GM21390 (cell line): ENCODE results near the gene CCR4.
"Not testable (repeated sequence)": the region's sequence is repeated elsewhere in the genome, so short reads cannot be mapped to it uniquely, and the experiment has no call there.

ENCODE experiments used
- ATAC-seq: cut with Tn5 transposase; IDR thresholded peaks from one replicate; pipeline ENCODE4 v1.9.1; 2021; ENCODE audit not compliant: unreplicated experiment

The CCR4 gene

DNA sequence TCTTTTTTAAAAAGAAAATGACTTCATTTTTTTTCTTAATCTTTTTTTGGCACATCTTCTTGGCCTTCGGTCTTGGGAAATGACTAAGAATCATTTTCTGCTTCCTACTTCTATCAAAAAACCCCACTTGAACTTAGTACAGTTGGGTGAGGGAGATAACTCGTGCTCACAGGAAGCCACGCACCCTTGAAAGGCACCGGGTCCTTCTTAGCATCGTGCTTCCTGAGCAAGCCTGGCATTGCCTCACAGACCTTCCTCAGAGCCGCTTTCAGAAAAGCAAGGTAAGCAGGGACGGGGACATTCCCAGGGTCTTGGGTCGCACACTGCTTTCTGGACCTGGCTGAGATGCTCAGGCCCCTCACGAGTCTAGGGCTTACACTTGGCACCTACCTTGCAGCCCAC, at the start of gene CCR4:
Gene CCR4, plus strand, starts transcription at position 235 of the 402 bp plus-strand sequence. CDS start 1,779 bp downstream, outside the sequence.
- ATAC-seq = no peak

DNA sequence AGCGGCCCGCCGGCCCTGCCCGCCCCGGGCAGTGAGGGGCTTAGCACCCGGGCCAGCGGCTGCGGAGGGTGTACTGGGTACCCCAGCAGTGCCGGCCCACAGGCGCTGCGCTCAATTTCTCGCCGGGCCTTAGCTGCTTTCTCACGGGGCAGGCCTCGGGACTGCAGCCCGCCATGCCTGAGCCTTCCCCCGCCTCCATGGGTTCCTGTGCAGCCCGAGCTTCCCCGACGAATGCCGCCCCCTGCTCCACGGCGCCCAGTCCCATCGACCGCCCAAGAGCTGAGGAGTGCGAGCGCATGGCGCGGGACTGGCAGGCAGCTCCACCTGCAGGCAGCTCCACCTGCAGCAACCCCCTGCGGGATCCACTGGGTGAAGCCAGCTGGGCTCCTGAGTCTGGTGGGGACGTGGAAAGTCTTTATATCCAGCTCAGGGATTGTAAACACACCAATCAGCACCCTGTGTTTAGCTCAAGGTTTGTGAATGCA, 48.5 kb upstream of the CCR4 start:
- ATAC-seq = not testable (repeated sequence)

DNA sequence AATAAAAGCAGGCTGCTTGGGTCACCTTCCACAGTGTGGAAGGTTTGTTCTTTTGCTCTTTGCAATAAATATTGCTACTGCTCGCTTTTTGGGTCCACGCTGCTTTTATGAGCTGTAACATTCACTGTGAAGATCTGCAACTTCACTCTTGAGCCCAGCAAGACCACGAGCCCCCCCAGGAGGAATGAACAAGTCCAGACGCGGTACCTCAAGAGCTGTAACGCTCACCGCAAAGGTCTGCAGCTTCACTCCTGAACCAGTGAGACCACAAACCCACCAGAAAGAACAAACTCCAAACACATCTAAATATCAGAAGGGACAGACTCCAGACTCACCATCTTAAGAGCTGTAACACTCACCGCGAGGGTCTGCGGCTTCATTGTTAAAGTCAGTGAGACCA, 47.5 kb upstream of the CCR4 start:
- ATAC-seq = no peak

DNA sequence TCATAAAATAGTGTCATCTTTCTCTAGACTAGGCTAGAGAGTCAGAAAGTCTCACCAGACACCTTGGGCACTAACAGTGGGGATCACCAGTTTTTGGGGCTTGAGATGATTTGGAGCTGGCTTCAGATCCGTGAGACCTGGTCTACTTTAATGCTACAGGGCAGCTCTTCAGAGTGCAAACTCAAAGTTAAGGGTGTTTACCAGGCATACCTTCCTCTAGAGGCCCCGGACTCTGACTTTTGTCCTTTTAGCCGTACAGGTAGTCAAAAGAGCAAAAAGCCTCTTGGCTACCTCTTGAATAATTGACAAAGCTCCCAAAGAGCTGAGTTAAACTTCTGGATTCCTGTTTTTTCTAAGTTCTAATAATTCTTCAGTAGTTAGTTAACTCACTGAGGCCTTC, 41.4 kb upstream of the CCR4 start:
- no peak for ATAC-seq

DNA sequence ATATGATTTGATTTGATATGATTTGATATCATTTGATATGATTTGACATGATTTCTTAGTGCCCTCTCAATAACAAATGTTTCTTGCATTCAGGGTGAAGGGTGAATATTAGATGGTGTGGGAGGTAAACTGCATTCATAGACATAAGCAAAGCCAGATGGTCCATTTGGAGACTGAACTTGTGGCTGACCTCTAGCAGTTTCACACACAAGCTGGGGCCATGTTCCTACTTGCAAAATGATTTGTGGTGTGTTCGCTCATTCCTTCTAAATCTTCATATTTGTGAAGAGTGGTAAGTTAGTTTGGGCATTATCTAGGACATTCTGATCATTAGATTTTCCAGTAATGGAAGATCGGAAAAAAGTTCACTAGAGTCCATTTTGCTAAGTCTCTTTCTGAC, 40.5 kb upstream of the CCR4 start:
- ATAC-seq = no peak

DNA sequence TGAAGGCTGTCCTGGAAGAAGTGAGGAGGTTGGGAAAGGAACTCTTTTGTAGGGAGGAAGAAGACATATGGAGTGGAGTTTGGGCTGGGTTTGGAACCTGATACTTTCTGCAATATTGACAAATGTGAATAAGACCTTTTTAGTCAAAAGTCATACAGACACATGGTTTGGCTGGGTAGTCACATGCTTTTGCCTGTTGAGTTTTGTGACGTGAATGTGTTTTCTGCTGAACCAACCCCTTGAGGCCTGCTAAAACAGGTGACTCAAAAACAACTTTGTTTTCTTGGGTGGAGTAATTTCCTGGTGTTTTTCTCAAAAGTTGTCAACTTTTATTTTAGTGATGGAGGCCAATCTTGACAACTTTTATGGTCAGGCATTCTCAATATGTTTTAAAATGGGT, 39.4 kb upstream of the CCR4 start:
- no peak for ATAC-seq

DNA sequence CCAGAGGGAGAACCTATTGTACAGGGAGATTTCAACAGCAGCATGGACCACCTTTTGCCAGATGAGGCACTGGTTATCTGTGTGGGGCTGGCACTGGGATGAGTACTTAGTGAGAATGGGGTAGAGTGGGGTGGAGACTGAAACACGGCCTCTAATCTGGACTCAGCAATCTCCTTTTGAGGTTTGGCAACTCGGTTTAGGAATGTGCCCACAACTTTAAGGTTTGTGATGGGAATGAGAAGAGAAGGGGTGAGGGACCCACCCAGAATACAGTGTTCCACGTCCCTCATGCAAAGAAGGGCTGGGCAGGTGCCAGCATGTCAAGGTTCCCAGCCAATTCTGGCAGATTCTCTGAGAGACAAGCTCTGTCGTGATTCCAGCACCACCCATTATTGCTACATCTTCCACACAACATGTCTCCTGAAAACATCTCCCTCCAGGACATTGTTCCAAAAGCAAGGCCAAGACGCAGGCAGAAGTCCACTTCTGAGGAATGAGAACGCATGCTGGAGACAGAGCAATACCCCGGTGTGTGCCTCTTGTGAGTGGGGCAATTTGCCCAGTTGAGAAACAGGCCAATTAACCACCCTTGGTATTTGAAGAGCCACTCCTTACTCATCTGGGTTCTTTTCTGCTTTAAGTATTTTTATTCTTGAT, 37.5 kb upstream of the CCR4 start:
- ATAC-seq = no peak

DNA sequence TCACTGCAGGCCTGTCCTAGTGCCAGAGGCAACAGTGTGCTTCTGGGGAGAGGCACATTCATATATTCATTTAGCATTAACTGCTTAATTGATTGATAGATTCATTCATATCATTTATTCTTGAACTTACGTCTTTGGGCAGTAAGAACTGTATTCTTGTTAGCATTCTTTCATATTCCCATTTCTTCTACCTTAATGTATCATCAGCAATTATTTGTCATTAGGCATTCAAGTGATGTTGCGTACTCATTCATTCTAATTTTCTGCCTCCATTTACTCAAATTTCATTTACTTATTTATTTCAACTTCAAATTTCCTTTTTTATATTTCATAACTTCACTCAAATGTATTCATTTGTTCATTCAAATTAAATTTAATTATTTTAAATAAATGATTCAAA, 31.5 kb upstream of the CCR4 start:
- ATAC-seq = no peak

DNA sequence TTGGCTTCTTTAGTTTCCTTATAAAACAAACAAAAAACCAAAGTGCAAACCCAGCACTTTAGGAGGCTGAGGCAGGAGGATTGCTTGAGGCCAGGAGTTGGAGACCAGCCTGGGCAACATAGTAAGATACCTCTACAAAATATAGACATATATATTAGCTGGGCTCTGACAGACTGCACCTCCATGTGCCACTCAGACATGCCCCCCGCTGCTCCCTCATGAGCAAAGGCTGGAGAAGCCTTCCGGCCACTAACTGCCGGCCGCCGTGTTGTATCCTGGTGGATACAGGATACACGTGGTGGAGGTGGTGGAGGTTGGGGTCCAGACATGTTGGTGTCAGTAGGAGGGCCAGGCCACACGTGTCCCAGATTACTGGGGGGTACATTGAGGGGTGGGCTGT, 29.4 kb upstream of the CCR4 start:
- no peak for ATAC-seq

DNA sequence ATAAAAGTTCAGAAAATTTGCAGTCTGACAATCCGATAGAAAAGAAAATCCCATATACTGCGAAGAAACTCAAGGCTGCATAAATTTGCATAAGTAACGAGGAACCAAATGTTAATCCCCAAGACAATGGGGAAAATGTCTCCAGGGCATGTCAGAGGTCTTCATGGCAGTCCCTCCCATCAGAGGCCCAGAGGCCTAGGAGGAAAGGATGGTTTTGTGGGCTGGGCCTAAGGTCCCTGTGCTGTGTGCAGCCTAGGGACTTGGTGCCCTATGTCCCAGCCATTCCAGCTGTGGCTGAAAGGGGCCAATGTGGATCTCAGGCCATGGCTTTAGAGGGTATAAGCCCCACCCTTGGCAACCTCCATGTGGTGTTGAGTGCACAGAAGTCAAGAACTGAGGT, 21.3 kb upstream of the CCR4 start:
- ATAC-seq = no peak

DNA sequence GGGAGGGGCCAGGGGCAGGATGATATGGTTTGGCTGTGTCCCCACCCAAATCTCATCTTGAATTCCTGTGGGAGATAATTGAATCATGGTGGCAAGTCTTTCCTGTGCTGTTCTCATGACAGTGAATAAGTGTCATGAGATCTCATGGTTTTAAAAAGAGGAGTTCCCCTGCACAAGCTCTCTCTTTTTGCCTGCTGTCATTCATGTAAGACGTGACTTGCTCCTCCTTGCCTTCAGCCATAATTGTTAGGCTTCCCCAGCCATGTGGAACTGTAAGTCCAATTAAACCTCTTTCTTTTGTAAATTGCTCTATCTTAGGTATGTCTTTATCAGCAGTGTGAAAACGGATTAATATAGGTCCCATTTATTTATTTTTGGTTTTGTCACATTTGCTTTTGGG, 20.2 kb upstream of the CCR4 start:
- not testable (repeated sequence) for ATAC-seq

DNA sequence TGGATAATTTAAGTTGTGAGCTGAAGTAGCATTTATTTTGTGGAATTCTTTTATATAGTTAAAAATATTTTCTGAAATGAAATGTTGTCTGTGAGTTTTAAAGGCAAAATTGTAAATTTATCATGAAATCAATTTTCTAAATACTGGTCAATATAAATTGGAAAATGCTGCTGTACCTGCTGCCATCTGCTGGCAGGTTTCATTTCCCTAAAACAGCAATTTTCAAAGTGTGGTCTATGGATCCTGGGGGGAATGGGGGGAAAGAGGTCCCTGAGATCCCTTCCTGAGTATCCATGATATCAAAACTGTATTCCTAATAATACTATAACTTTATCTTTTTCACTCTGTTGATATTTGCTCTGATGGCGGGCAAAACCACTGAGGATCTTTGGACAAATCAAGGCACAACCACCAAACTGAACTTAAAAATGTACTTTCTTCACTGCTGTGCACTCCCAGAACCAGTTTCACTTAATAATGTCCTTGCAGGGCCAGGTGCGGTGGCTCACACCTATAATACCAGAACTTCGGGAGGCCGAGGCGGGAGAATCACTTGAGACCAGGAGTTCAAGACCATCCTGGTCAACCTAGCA, 17.2 kb upstream of the CCR4 start:
- no peak for ATAC-seq

DNA sequence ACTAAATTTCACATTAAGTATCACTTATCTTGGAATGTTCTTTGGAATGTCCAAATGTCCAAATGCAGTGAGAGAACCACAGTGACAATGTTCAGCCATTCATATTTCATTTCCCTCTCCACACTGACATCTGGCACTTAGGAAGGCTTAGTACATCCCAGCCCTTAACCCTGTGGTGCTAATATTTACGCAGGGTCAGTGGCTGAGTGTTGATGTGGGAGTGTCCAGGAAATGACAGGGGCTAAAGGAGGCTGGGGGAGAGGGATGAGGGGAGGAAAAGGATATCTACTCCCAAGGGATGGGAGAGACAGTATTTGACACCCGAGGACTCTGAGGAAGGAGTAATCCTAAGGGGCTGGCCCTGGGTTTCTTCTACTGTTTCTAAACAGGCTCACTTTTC, 14.1 kb upstream of the CCR4 start:
- no peak for ATAC-seq

DNA sequence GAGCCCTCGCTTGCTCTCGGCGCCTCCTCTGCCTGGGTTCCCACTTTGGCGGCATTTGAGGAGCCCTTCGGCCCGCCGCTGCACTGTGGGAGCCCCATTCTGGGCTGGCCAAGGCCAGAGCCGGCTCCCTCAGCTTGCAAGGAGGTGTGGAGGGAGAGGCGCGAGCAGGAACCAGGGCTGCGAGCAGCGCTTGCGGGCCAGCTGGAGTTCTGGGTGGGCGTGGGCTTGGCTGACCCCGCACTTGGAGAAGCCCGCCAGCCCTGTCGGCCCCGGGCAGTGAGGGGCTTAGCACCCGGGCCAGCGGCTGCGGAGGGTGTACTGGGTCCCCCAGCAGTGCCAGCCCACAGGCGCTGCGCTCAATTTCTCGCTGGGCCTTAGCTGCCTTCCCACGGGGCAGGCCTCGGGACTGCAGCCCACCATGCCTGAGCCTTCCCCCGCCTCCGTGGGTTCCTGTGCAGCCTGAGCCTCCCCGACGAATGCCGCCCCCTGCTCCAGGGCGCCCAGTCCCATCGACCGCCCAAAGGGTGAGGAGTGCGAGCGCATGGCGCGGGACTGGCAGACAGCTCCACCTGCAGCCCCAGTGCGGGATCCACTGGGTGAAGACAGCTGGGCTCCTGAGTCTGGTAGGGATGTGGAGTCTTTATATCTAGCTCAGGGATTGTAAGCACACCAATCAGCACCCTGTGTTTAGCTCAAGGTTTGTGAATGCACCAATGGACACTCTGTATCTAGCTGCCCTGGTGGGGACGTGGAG, 11.7 kb upstream of the CCR4 start:
- not testable (repeated sequence) for ATAC-seq

DNA sequence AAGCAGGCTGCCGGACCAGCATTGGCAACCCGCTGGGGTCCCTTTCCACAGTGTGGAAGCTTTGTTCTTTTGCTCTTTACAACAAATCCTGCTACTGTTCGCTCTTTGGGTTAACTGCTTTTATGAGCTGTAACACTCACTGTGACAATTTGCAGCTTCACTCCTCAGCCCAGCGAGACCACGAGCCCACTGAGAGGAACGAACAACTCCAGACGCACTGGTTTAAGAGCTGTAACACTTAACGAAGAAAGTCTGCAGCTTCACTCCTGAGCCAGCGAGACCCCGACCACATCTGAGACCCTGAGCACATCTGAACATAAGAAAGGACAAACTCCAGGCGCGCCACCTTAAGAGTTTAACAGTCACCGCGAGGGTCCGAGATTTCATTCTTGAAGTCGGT, 10.7 kb upstream of the CCR4 start:
- no peak for ATAC-seq

DNA sequence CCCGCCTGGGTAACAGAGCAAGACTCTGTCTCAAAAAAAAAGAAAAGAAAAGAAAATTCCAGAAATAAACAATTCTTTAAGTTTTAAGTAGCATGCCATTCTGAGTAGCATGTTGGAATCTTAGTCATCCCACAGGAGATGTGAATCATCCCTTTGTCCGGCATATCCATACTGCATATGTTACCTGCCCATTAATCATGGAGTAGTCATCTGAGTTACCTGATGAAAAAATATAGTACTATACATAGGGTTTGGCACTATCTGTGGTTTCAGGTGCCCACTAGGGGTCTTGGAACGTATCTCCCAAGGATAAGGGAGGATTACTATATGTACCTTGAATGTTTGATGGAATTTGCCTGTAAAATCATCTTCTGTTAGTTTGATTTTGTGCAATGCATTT, 6.3 kb upstream of the CCR4 start:
- ATAC-seq = no peak

DNA sequence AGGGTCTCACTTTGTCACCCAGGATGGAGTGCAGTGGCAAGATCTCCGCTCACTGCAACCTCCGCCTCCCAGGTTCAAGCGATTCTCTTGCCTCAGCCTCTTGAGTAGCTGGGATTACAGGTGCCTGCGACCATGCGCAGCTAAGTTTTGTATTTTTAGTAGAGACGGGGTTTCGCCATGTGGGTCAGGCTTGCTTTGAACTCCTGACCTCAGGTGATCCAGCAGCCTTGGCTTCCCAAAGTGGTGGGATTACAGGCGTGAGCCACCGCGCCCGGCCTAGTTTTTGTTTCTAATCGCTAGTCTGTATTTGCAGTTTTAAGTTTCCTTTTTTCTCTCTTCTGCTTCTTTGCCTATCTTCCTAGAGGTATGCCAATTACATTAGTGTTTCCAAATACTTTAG, 5.8 kb upstream of the CCR4 start:
- not testable (repeated sequence) for ATAC-seq

DNA sequence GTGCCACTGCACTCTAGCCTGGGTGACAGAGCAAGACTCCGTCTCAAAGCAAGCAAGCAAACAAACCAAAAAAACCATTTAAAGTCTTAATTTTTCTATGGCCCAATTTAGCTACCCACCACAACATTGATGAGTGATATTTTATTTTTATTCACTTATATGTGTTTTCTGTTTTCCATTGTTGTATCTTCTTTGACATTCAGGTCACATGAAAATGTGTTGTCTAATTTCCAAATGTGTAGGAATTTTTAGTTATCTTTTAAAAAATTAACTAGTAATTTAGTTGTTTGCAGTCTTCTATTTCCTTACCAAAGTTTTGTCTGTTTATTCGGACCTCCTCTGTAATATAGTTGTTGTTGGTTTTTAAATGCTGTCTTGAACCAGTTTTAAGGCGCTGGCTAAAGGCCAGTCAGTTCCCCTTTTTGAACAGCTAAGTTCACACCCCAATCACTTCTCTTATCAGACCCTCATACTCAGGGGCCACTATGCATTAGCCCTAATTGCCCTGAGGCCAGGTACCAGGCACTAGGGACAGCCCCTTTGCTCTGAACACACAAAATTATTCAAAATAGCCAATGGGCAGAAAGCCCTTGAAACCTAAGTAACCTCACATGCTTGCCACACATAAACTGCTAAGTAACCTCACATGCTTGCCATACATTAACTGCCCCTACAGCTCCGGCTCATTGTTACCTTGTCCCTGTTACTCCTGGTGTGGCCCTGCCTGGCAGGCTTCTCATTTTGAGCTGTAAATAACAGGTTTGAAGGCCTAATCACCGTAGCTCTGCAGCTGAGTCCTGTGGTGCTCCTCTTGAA, 4.3 kb upstream of the CCR4 start:
- no peak for ATAC-seq

DNA sequence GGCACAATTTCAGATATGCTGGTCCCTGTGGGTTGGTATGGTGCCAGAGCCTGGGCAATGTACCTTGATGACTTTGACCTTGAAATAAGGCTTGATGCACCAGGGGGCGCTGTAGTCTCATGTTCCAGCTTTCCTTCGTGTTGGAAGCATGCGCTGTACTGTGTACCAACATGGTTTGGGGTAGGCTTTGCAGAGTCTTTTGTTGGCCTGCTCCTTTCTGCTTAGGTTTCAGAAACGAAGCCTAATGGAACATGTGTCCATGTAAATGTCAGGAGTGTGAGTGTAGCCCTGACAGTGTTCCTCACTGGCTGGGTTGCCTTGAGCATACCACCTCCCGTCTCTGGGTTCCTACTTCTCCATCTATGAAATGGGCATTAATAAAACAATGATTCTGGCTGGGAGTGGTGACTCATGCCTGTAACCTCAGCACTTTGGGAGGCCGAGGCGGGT, 3.6 kb upstream of the CCR4 start:
- ATAC-seq = peak; percentile 92

DNA sequence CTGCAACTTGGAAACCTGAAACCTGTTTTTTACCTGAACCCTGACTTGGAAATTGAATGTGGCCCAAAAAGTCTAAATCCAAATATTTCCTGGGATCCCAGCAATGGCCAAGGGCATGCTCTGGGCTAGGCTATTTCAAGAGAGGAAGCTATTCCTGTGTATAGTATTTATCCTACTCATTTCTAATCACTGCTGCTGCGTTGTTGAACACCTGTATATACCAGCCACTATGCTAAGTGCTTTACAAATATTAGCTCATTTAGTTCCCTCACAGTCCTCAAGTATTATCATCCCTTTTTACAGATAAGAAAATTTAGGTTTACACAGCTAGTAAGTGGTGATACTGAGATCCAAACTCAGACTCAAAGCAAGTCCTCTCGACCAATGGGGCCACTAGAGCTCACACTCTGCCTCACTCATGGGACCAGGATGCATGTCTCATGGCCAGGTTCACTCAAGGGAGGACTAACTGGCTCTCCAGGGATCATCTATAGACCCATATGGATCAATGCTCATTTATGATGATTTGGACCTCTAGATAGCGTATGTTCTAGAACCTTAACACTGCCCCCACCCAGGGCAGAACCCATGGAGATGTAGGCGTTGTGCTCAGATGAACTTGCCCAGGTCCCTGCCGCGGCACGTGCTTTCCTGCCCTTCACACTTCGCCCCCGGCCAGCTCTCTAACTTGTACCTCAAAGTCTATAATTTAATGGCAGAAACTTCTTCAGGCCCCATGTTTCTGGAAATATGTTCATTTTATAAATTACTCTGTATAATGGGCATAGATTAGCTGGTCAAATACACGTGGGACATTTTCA, 2.6 kb upstream of the CCR4 start:
- no peak for ATAC-seq
